Panc1 (cell line): ENCODE results near the gene RAB22A. TPM values are rescaled to one million over a fixed set of nuclear protein-coding genes. Genes with fewer than 3 reads are reported as not detected.

Experiments used
- ATAC-seq: fragments of 200-7000 bp; cut with Tn5 transposase; 2 replicates; pipeline ENCODE4 v1.9.1; 2020; ENCODE audit warnings: mild to moderate bottlenecking, moderate library complexity
- BruUV-seq: library from RNA; stranded (reverse); fragments of 400-500 nt; replicated peaks from 2 replicates; lab custom pipeline; 2021; lab: Mats Ljungman, UMichigan
- CTCF ChIA-PET: fragments of 300-600 bp; sonication (Branson Sonifier 250); formaldehyde crosslinking; loops from one replicate; lab custom pipeline; 2022; ENCODE audit warnings: antibody characterized with exemption; lab: Charles Lee
- POLR2A ChIA-PET: fragments of 300-600 bp; sonication (Branson Sonifier 250); formaldehyde crosslinking; loops from one replicate; lab custom pipeline; 2022; ENCODE audit warnings: antibody characterized with exemption; lab: Charles Lee
- DNase-seq: peaks from one replicate; pipeline ENCODE4 v3.0.0-alpha.2; 2010; ENCODE audit warnings: low read depth, low spot score
- H3K27ac ChIP-seq: 2 replicates; pipeline ENCODE4 v1.5.1; 2011; ENCODE audit warnings: mild to moderate bottlenecking, low read length, inconsistent platforms
- H3K27me3 ChIP-seq: fragments of 200-500 bp; sonication (Bioruptor generic); 2 replicates; pipeline ENCODE4 v1.6.0; 2014; ENCODE audit warnings: low read length, inconsistent platforms; ENCODE audit not compliant: control insufficient read depth, insufficient read depth
- H3K36me3 ChIP-seq: fragments of 200-500 bp; sonication (Bioruptor generic); 2 replicates; pipeline ENCODE4 v1.5.1; 2014; ENCODE audit warnings: inconsistent platforms, mild to moderate bottlenecking, low read length, moderate library complexity; ENCODE audit not compliant: control insufficient read depth, insufficient read depth
- H3K4me1 ChIP-seq: 2 replicates; pipeline ENCODE4 v1.5.1; 2011; ENCODE audit warnings: inconsistent platforms, mild to moderate bottlenecking, low read length, moderate library complexity; ENCODE audit not compliant: control insufficient read depth, insufficient read depth
- H3K4me3 ChIP-seq, 2 experiments: 2 replicates each; pipeline ENCODE4 v1.5.1; 2011 to 2012; ENCODE audit warnings: low read depth in 2 of 2, low read length in 2 of 2, mild to moderate bottlenecking in 2 of 2, inconsistent platforms in 1 of 2, moderate library complexity in 1 of 2
- H3K9me3 ChIP-seq: fragments of 200-500 bp; sonication (Bioruptor generic); 2 replicates; pipeline ENCODE4 v1.5.1; 2014; ENCODE audit warnings: low read depth, mild to moderate bottlenecking, inconsistent platforms, low read length, moderate library complexity; ENCODE audit not compliant: control insufficient read depth, insufficient read depth
- CTCF ChIP-seq: fragments of 450-650 bp; IDR thresholded peaks from 2 replicates; pipeline ENCODE4 v1.5.1; 2017; ENCODE audit warnings: mild to moderate bottlenecking
- POLR2AphosphoS5 ChIP-seq: IDR thresholded peaks from 2 replicates; pipeline ENCODE4 v1.6.1; 2012; ENCODE audit warnings: mild to moderate bottlenecking, low read depth, low read length, moderate library complexity
- SIN3A ChIP-seq: IDR thresholded peaks from 2 replicates; pipeline ENCODE4 v1.6.1; 2012; ENCODE audit warnings: low read depth, mild to moderate bottlenecking, low read length, moderate library complexity, borderline replicate concordance; ENCODE audit not compliant: insufficient read depth
- TCF7L2 ChIP-seq: IDR thresholded peaks from 2 replicates; pipeline ENCODE4 v1.6.1; 2011; ENCODE audit warnings: mild to moderate bottlenecking, low read depth, low read length, inconsistent platforms
- in situ Hi-C: cut with HindIII; loops from 2 replicates; pipeline ENCODE4 v1.10.0; 2016; ENCODE audit warnings: low sequenced_read_pairs, low pct_unique_long_range_greater_than_20kb
- intact Hi-C: fragments of 100-400 bp; cut with micrococcal nuclease; formaldehyde crosslinking; loops from one replicate; pipeline ENCODE4 v1.10.0; 2022; ENCODE audit not compliant: unreplicated experiment
- total RNA-seq: library from RNA; stranded (reverse); gene quantifications from one replicate; pipeline ENCODE4 v1.2.1, GENCODE V29; 2021; ENCODE audit not compliant: unreplicated experiment
- TF ChIP-seq, protein P1 (sequence below), 2 experiments: IDR thresholded peaks; 2 replicates each; pipeline ENCODE4 v1.6.1; 2011 to 2012; ENCODE audit warnings: low read depth in 2 of 2, control low read depth in 1 of 2, low read length in 1 of 2, mild to moderate bottlenecking in 1 of 2, moderate library complexity in 1 of 2; ENCODE audit not compliant: insufficient read depth in 1 of 2

The RAB22A gene
- total RNA-seq, 1 experiment from 2014 or later = 21.1 TPM

DNA sequence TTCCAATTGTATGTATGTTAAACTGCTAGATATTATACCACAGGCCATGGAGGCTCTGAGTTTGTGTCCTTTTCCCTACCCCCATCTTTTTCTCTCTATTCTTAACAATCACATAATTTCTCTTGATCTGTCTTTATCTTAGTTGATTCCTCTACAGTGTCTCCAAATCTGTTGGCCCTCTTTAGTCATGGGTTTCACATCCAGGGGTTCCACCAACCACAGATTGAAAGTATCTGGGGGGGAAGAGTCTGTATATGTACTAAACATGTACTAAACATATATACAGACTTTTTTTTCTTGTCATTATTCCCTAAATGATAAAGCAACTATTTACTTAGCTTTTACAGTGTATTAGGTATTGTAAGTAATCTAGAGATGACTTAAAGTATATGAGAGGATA lies 20.2 kb downstream of the RAB22A start:
- DNase-seq = no peak
- POLR2A ChIA-PET = no interaction called here
- CTCF ChIA-PET = no interaction called here
- H3K27ac ChIP-seq = no peak overlapping the region
- H3K4me1 ChIP-seq = no peaks in the 10 kb centered on the region
- H3K36me3 ChIP-seq = no peaks in the 10 kb centered on the region
- no TSS peak for BruUV-seq
- ATAC-seq = no peak
- TF ChIP-seq SIN3A = no peak
- TF ChIP-seq CTCF = no peak
- TF ChIP-seq POLR2AphosphoS5 = no peak
- TF ChIP-seq TCF7L2 = no peak
- TF ChIP-seq, protein P1, sequence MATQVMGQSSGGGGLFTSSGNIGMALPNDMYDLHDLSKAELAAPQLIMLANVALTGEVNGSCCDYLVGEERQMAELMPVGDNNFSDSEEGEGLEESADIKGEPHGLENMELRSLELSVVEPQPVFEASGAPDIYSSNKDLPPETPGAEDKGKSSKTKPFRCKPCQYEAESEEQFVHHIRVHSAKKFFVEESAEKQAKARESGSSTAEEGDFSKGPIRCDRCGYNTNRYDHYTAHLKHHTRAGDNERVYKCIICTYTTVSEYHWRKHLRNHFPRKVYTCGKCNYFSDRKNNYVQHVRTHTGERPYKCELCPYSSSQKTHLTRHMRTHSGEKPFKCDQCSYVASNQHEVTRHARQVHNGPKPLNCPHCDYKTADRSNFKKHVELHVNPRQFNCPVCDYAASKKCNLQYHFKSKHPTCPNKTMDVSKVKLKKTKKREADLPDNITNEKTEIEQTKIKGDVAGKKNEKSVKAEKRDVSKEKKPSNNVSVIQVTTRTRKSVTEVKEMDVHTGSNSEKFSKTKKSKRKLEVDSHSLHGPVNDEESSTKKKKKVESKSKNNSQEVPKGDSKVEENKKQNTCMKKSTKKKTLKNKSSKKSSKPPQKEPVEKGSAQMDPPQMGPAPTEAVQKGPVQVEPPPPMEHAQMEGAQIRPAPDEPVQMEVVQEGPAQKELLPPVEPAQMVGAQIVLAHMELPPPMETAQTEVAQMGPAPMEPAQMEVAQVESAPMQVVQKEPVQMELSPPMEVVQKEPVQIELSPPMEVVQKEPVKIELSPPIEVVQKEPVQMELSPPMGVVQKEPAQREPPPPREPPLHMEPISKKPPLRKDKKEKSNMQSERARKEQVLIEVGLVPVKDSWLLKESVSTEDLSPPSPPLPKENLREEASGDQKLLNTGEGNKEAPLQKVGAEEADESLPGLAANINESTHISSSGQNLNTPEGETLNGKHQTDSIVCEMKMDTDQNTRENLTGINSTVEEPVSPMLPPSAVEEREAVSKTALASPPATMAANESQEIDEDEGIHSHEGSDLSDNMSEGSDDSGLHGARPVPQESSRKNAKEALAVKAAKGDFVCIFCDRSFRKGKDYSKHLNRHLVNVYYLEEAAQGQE (IDR thresholded peaks at IDR 0.05; ENCODE audit: insufficient read depth in 1 of 2, low read depth in 2 of 2, low read length in 1 of 2) = no peak
- no peak overlapping the region for H3K4me3 ChIP-seq
- in situ Hi-C loops (no loop called here), intact Hi-C loops (no loop called here)
- no peaks in the 10 kb centered on the region for H3K27me3 ChIP-seq
- H3K9me3 ChIP-seq = no peaks in the 10 kb centered on the region

DNA sequence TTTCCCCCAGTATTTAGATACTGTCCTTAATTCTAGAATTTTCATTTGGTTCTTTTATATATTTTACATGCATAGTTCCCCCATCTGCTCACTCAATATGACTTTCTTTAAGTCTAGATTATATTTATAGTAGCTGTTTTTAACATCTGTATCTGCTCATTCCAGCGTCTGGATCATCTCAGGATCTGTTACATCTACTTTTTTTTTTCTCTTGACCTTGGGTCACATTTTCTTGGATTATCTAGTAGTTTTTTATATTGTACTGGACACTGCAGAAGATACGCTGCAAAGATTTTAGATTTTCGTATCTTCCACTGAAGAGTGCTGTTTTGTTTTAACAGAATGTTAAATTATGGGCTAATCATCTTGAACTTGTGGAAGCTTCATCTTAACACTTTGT lies 20.7 kb downstream of the RAB22A start:
- ChIA-PET CTCF (no interaction called here), POLR2A (no interaction called here)
- no peaks in the 10 kb centered on the region for H3K36me3 ChIP-seq
- no peaks in the 10 kb centered on the region for H3K4me1 ChIP-seq
- H3K4me3 ChIP-seq = no peak overlapping the region
- intact Hi-C loops = no loop called here
- ATAC-seq = no peak
- in situ Hi-C loops = no loop called here
- no peaks in the 10 kb centered on the region for H3K9me3 ChIP-seq
- no TSS peak for BruUV-seq
- no peak for DNase-seq
- H3K27ac ChIP-seq = no peak overlapping the region
- no peaks in the 10 kb centered on the region for H3K27me3 ChIP-seq
- TF ChIP-seq POLR2AphosphoS5 = no peak
- no peak for TF ChIP-seq CTCF
- TF ChIP-seq SIN3A = no peak
- TF ChIP-seq, protein P1 (IDR thresholded peaks at IDR 0.05; ENCODE audit: insufficient read depth in 1 of 2, low read depth in 2 of 2, low read length in 1 of 2) = no peak
- no peak for TF ChIP-seq TCF7L2
